Smooth muscle cell (in vitro differentiated cells): ENCODE data around the gene DDOST. TPM values are rescaled to one million over a fixed set of nuclear protein-coding genes. Genes with fewer than 3 reads are reported as not detected.

Experiments used
- DNase-seq: peaks from one replicate; lab custom pipeline; 2025; ENCODE audit not compliant: unreplicated experiment; lab: John Stamatoyannopoulos, UW
- H2AFZ ChIP-seq: fragments of 200-600 bp; sonication (generic); 2 replicates; pipeline ENCODE4 v1.6.0; 2016; ENCODE audit warnings: antibody characterized with exemption, low read depth, mild to moderate bottlenecking
- H3F3A ChIP-seq: fragments of 200-600 bp; sonication (generic); 2 replicates; pipeline ENCODE4 v1.6.0; 2017; ENCODE audit warnings: antibody characterized with exemption, low read depth
- H3K27ac ChIP-seq: fragments of 200-600 bp; sonication (generic); 2 replicates; pipeline ENCODE4 v1.5.1; 2016; ENCODE audit warnings: low read depth, mild to moderate bottlenecking
- H3K27me3 ChIP-seq: fragments of 200-600 bp; sonication (generic); 2 replicates; pipeline ENCODE4 v1.6.1; 2016; ENCODE audit warnings: low read depth, mild to moderate bottlenecking
- H3K36me3 ChIP-seq: fragments of 200-600 bp; sonication (generic); 2 replicates; pipeline ENCODE4 v1.5.1; 2016; ENCODE audit warnings: low read depth
- H3K4me1 ChIP-seq: fragments of 200-600 bp; sonication (generic); 2 replicates; pipeline ENCODE4 v1.5.1; 2016; ENCODE audit warnings: low read depth
- H3K4me2 ChIP-seq: fragments of 200-600 bp; sonication (generic); 2 replicates; pipeline ENCODE4 v1.6.0; 2016; ENCODE audit warnings: mild to moderate bottlenecking
- H3K4me3 ChIP-seq: fragments of 200-600 bp; sonication (generic); 2 replicates; pipeline ENCODE4 v1.5.1; 2016; ENCODE audit warnings: mild to moderate bottlenecking
- H3K79me2 ChIP-seq: fragments of 200-600 bp; sonication (generic); 2 replicates; pipeline ENCODE4 v1.6.0; 2016; ENCODE audit warnings: low read depth, mild to moderate bottlenecking
- H3K9ac ChIP-seq: fragments of 200-600 bp; sonication (generic); 2 replicates; pipeline ENCODE4 v1.6.0; 2016; ENCODE audit warnings: low read depth
- H3K9me3 ChIP-seq: fragments of 200-600 bp; sonication (generic); replicated peaks from 2 replicates; pipeline ENCODE4 v1.5.1; 2016; ENCODE audit warnings: low read depth
- H4K20me1 ChIP-seq: fragments of 200-600 bp; sonication (generic); 2 replicates; pipeline ENCODE4 v1.6.0; 2016; ENCODE audit warnings: low read depth
- WGBS: methylation state at CpG from one replicate; pipeline ENCODE4 v1.1.7; 2016; ENCODE audit warnings: low lambda C conversion rate; 5-methylcytosine and 5-hydroxymethylcytosine counted together
- polyA plus RNA-seq: library from polyadenylated mRNA; unstranded; fragments of >200 nt; fragmentation: Nextera tagmentation; extraction: Ambion mirVana; gene quantifications from 2 replicates; pipeline ENCODE4 v1.2.1, GENCODE V29; 2016
- total RNA-seq: library from RNA; depleted of rRNA; stranded (reverse); fragments of >200 nt; gene quantifications from 2 replicates; pipeline ENCODE4 v1.2.3, GENCODE V29; 2014
- TF ChIP-seq, protein P1 (sequence below): fragments of 200-600 bp; sonication (generic); IDR thresholded peaks from 2 replicates; pipeline ENCODE4 v1.5.1; 2017; ENCODE audit warnings: borderline replicate concordance, mild to moderate bottlenecking, antibody characterized with exemption; ENCODE audit not compliant: insufficient read depth, poor library complexity, severe bottlenecking

Gene DDOST
- total and polyA plus RNA-seq, 2 experiments from 2014 or later, result 267 to 439 TPM

DNA sequence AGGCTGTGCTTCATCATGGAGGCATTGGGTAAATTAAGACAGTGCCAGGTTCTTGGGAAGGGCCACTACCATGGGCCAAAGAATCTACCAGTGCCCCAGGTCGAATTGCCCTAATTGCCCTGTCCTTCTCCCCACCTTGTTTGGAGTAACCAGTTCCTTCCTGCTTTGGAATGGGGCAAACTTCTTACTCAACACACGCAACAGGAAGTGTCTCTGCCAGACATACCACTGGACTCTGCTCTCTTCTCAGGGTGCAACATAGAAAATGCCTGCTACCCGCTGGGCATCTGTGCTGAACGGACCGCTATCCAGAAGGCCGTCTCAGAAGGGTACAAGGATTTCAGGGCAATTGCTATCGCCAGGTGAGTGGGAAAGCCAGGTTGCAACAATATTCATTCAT lies 56.5 kb downstream of the DDOST start:
- TF ChIP-seq, protein P1, sequence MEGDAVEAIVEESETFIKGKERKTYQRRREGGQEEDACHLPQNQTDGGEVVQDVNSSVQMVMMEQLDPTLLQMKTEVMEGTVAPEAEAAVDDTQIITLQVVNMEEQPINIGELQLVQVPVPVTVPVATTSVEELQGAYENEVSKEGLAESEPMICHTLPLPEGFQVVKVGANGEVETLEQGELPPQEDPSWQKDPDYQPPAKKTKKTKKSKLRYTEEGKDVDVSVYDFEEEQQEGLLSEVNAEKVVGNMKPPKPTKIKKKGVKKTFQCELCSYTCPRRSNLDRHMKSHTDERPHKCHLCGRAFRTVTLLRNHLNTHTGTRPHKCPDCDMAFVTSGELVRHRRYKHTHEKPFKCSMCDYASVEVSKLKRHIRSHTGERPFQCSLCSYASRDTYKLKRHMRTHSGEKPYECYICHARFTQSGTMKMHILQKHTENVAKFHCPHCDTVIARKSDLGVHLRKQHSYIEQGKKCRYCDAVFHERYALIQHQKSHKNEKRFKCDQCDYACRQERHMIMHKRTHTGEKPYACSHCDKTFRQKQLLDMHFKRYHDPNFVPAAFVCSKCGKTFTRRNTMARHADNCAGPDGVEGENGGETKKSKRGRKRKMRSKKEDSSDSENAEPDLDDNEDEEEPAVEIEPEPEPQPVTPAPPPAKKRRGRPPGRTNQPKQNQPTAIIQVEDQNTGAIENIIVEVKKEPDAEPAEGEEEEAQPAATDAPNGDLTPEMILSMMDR, result no peak
- Histone ChIP-seq H3K27ac (no peak overlapping the region), H3K79me2 (no peaks in the 10 kb centered on the region), H3K4me1 (no peaks in the 10 kb centered on the region), H2AFZ (no peak overlapping the region), H3K9me3 (no peaks in the 10 kb centered on the region), H3K36me3 (no peaks in the 10 kb centered on the region), H3K4me3 (no peak overlapping the region), H3K9ac (no peak overlapping the region), H3K4me2 (no peak overlapping the region), H4K20me1 (no peaks in the 10 kb centered on the region), H3K27me3 (no peaks in the 10 kb centered on the region), H3F3A (no peaks in the 10 kb centered on the region)
- WGBS, result 97% methylated on average over 7 of the region's 7 CpGs
- DNase-seq, result no peak

DNA sequence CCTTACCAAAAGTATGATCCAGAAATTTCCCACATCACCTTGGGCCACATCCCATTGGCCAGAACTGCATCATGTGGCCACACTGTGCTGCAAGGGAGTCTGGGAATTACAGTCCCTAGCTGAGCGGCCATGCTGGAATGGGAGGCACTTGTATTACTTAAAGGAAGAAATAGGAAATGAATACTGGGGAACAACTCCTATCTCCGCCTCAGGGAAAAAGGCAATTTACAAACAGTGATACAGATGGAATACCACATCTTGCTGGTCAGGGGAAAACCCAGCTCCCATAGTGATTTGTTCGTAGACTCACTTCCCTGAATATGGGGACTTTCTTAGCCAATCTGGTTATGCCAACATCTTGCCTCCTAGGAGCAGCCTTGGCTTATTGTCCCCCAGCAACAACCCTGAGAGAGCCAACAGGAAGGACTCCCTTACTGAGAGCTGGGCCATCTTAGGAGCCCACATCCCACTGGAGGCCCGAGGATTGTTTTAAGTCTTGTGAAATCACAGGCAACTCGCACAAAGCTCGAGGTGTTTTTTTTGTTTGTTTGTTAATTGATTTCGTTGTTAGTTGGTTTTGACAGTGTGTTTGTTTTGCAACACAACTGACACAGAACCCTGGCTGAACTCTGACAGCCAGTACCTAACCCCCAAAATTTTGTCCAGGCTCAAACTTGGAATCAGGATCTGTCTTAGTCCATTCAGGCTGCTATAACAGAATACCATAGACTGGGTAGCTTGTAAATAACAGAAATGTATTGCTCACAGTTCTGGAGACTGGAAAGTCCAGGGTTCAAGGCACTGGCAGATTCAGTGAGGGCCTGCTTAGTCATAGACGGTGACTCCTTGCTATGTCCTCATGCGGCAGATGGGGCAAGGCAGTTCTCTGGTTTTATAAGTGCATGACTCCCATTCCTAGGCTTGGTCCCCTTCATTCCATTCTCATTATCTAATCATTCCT lies 57.4 kb downstream of the DDOST start:
- TF ChIP-seq, protein P1, result no peak
- no peaks in the 10 kb centered on the region for H3K9me3 ChIP-seq
- 78% methylated on average over 9 of the region's 9 CpGs for WGBS
- H4K20me1 ChIP-seq, result no peaks in the 10 kb centered on the region
- H3K79me2 ChIP-seq, result no peaks in the 10 kb centered on the region
- no peaks in the 10 kb centered on the region for H3K36me3 ChIP-seq
- no peaks in the 10 kb centered on the region for H3K27me3 ChIP-seq
- H3K4me3 ChIP-seq, result no peak overlapping the region
- H3K4me1 ChIP-seq, result no peaks in the 10 kb centered on the region
- DNase-seq, result no peak
- peak overlapping the region; percentile 24 for H3K4me2 ChIP-seq
- no peak overlapping the region for H2AFZ ChIP-seq
- no peak overlapping the region for H3K9ac ChIP-seq
- H3F3A ChIP-seq, result no peaks in the 10 kb centered on the region
- H3K27ac ChIP-seq, result peak overlapping the region; percentile 50

DNA sequence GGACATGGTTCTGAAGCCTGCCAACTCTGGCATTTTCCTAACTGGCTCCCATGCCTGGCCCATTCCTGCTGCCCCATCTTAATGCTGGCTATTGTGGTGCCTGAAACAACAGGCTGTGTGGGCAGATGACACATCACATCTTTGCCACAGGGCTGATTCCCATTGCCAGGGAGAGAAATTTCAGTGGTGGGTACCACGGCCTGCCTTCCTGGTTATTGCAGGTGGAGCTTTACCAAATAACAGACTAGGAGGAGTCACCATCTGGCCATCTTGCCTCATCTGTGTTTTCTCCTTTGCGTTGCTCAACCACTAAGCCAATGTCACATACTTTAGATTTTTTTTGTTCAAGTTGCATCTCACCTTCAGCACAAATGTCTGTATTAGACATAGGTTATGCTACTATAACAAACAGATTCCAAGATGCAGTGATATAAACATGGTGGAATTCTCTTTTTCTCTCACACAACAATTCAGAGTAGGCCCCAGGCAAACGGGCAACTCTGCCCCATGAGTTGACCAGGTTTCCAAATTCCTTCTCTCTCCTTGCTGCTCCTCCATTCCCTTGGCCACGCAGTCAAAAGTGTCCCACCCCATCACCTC lies 58.2 kb downstream of the DDOST start:
- H3K9ac ChIP-seq, result no peak overlapping the region
- H3K79me2 ChIP-seq, result no peaks in the 10 kb centered on the region
- H3K4me3 ChIP-seq, result no peak overlapping the region
- no peaks in the 10 kb centered on the region for H3F3A ChIP-seq
- H3K4me2 ChIP-seq, result no peak overlapping the region
- H3K4me1 ChIP-seq, result no peaks in the 10 kb centered on the region
- 94% methylated on average over 4 of the region's 4 CpGs for WGBS
- no peak overlapping the region for H3K27ac ChIP-seq
- no peak overlapping the region for H2AFZ ChIP-seq
- TF ChIP-seq, protein P1, result no peak
- DNase-seq, result no peak
- no peaks in the 10 kb centered on the region for H3K36me3 ChIP-seq
- H3K27me3 ChIP-seq, result no peaks in the 10 kb centered on the region
- no peaks in the 10 kb centered on the region for H4K20me1 ChIP-seq
- no peaks in the 10 kb centered on the region for H3K9me3 ChIP-seq

Other genes with a start within 250 kb of the DDOST start
- gene CAMK2N1, start 175.2 kb downstream of the DDOST start, total RNA-seq, result 13.2 and 15.9 TPM in 2 replicates
- 11.0 TPM in 2 replicates for gene CAMK2N1, start 175.2 kb downstream of the DDOST start, polyA plus RNA-seq
- 30.6 and 38.7 TPM in 2 replicates for gene MUL1, start 153.2 kb downstream of the DDOST start, total RNA-seq
- 38.4 and 42.4 TPM in 2 replicates for gene MUL1, start 153.2 kb downstream of the DDOST start, polyA plus RNA-seq
- 0.90 and 1.2 TPM in 2 replicates for gene FAM43B, start 108.8 kb downstream of the DDOST start, total RNA-seq
- 2.7 and 3.4 TPM in 2 replicates for gene FAM43B, start 108.8 kb downstream of the DDOST start, polyA plus RNA-seq
- 0.58 TPM in 1 of 2 replicates, not detected in the other for gene CDA, start 72.3 kb downstream of the DDOST start, total RNA-seq
- gene CDA, start 72.3 kb downstream of the DDOST start, polyA plus RNA-seq, result 0.78 and 2.7 TPM in 2 replicates
- 23.6 and 28.8 TPM in 2 replicates for gene PINK1, start 27.9 kb downstream of the DDOST start, total RNA-seq
- gene PINK1, start 27.9 kb downstream of the DDOST start, polyA plus RNA-seq, result 57.7 and 63.3 TPM in 2 replicates
- 0.13 and 0.99 TPM in 2 replicates for gene KIF17, start 56.6 kb upstream of the DDOST start, total RNA-seq
- gene KIF17, start 56.6 kb upstream of the DDOST start, polyA plus RNA-seq, result 1.9 and 2.2 TPM in 2 replicates
- 0.18 and 0.63 TPM in 2 replicates for gene SH2D5, start 71.3 kb upstream of the DDOST start, total RNA-seq
- 0.82 TPM in 1 of 2 replicates, not detected in the other for gene SH2D5, start 71.3 kb upstream of the DDOST start, polyA plus RNA-seq
- gene HP1BP3, start 125.9 kb upstream of the DDOST start, total RNA-seq, result 110 and 119 TPM in 2 replicates
- 77.9 and 86.0 TPM in 2 replicates for gene HP1BP3, start 125.9 kb upstream of the DDOST start, polyA plus RNA-seq